ENCODE measurements around the gene OR11H6. TPM values are rescaled to one million over a fixed set of nuclear protein-coding genes. Genes with fewer than 3 reads are reported as not detected.
A peak's percentile ranks its signal among the peaks of the same experiment; 100 is the strongest.
"Not testable (repeated sequence)": the region's sequence is repeated elsewhere in the genome, so short reads cannot be mapped to it uniquely, and the experiment has no call there.

Gene OR11H6
- total RNA-seq, 1 donor from 2014 or later = not detected

- DNase-seq (ENCODE audit: low read depth in 2 of 2) = peak; percentile 1 to 47
Measured at GRCh38 chr14:20262642-20263128, 39.2 kb downstream of the OR11H6 start.

GRCh38 chr14:20264361-20264760, 40.9 kb downstream of the OR11H6 start:
- DNase-seq (ENCODE audit: low read depth in 2 of 2) = not testable (repeated sequence)

- DNase-seq (ENCODE audit: low read depth in 2 of 2) = no peak
Measured at GRCh38 chr14:20274062-20274461, 50.6 kb downstream of the OR11H6 start.

Other genes starting within 250 kb of the OR11H6 start
- not detected in 2 replicates for gene OR4K15, start 248.1 kb upstream of the OR11H6 start, total RNA-seq
- not detected in 2 replicates for gene OR4Q2, start 221.5 kb upstream of the OR11H6 start, total RNA-seq
- gene OR4K14, start 204.4 kb upstream of the OR11H6 start, total RNA-seq = not detected in 2 replicates
- not detected in 2 replicates for gene OR4K13, start 187.7 kb upstream of the OR11H6 start, total RNA-seq
- gene OR4L1, start 163.7 kb upstream of the OR11H6 start, total RNA-seq = not detected in 2 replicates
- gene OR4K17, start 113.0 kb upstream of the OR11H6 start, total RNA-seq = not detected in 2 replicates
- not detected in 2 replicates for gene OR4N5, start 84.9 kb upstream of the OR11H6 start, total RNA-seq
- gene OR11G2, start 32.8 kb upstream of the OR11H6 start, total RNA-seq = not detected in 2 replicates
- not detected in 2 replicates for gene OR11H7, start 5.3 kb downstream of the OR11H6 start, total RNA-seq
- gene OR11H4, start 15.6 kb downstream of the OR11H6 start, total RNA-seq = not detected in 2 replicates
- gene TTC5, start 82.2 kb downstream of the OR11H6 start, total RNA-seq = 12.6 and 21.0 TPM in 2 replicates
- 30.6 and 30.9 TPM in 2 replicates for gene CCNB1IP1, start 109.6 kb downstream of the OR11H6 start, total RNA-seq
- gene PARP2, start 119.9 kb downstream of the OR11H6 start, total RNA-seq = 3.9 and 4.6 TPM in 2 replicates
- gene TEP1, start 189.8 kb downstream of the OR11H6 start, total RNA-seq = 21.4 and 30.4 TPM in 2 replicates
- under 0.01 TPM in 2 replicates for gene KLHL33, start 212.5 kb downstream of the OR11H6 start, total RNA-seq
- 47.3 and 48.0 TPM in 2 replicates for gene OSGEP, start 231.1 kb downstream of the OR11H6 start, total RNA-seq
- 61.1 and 73.4 TPM in 2 replicates for gene APEX1, start 231.5 kb downstream of the OR11H6 start, total RNA-seq
- 18.7 and 23.4 TPM in 2 replicates for gene PIP4P1, start 237.7 kb downstream of the OR11H6 start, total RNA-seq
- gene PNP, start 245.7 kb downstream of the OR11H6 start, total RNA-seq = 193 and 227 TPM in 2 replicates

Data from lung microvascular endothelial cell (primary cell).